ENCODE data around the gene IGF2R.

IGF2R gene

GRCh38 chr6:159948199-159948598 is 20.7 kb upstream of the IGF2R start:
- Histone ChIP-seq H3K4me3 (ENCODE audit: low read length) (no peak overlapping the region), H3K4me1 (ENCODE audit: control insufficient read depth, low read length) (no peaks in the 10 kb centered on the region), H3K79me2 (ENCODE audit: control insufficient read depth, low read length) (no peaks in the 10 kb centered on the region), H3K27me3 (ENCODE audit: control insufficient read depth, low read length) (0 out of 2 replicates have a peak, but pooled peaks cover 2% of the 10 kb centered on the region), H3K27ac (ENCODE audit: low read depth, low read length) (no peak overlapping the region), H3K9me2 (replicated peaks; ENCODE audit: control insufficient read depth, low read length) (no peaks in the 10 kb centered on the region), H4K20me1 (ENCODE audit: control insufficient read depth, insufficient read depth, low read depth, low read length) (no peaks in the 10 kb centered on the region), H3K36me3 (ENCODE audit: control insufficient read depth, low read length) (no peaks in the 10 kb centered on the region), H3K4me2 (ENCODE audit: low read length) (no peak overlapping the region), H3F3A (ENCODE audit: control insufficient read depth, insufficient read depth) (no peaks in the 10 kb centered on the region), H3K9me3 (ENCODE audit: control insufficient read depth, insufficient read depth, low read length) (peaks cover 8% of the 10 kb centered on the region)
- no peak for TF ChIP-seq EZH2phosphoT487 (IDR thresholded peaks at IDR 0.05; ENCODE audit: borderline replicate concordance, low read length)
- no peak for TF ChIP-seq CTCF (IDR thresholded peaks at IDR 0.05; ENCODE audit: low read depth, low read length, poor library complexity, severe bottlenecking)

GRCh38 chr6:159951772-159952171 is 17.1 kb upstream of the IGF2R start:
- no peak for TF ChIP-seq CTCF (IDR thresholded peaks at IDR 0.05; ENCODE audit: low read depth, low read length, poor library complexity, severe bottlenecking)
- TF ChIP-seq EZH2phosphoT487 (IDR thresholded peaks at IDR 0.05; ENCODE audit: borderline replicate concordance, low read length) = no peak
- Histone ChIP-seq H3K4me1 (ENCODE audit: control insufficient read depth, low read length) (no peaks in the 10 kb centered on the region), H4K20me1 (ENCODE audit: control insufficient read depth, insufficient read depth, low read depth, low read length) (no peaks in the 10 kb centered on the region), H3K36me3 (ENCODE audit: control insufficient read depth, low read length) (no peaks in the 10 kb centered on the region), H3K27ac (ENCODE audit: low read depth, low read length) (no peak overlapping the region), H3K4me2 (ENCODE audit: low read length) (no peak overlapping the region), H3K27me3 (ENCODE audit: control insufficient read depth, low read length) (0 out of 2 replicates have a peak, but pooled peaks cover 2% of the 10 kb centered on the region), H3K79me2 (ENCODE audit: control insufficient read depth, low read length) (no peaks in the 10 kb centered on the region), H3K4me3 (ENCODE audit: low read length) (no peak overlapping the region), H3K9me3 (ENCODE audit: control insufficient read depth, insufficient read depth, low read length) (no peaks in the 10 kb centered on the region), H3F3A (ENCODE audit: control insufficient read depth, insufficient read depth) (no peaks in the 10 kb centered on the region), H3K9me2 (replicated peaks; ENCODE audit: control insufficient read depth, low read length) (no peaks in the 10 kb centered on the region)

GRCh38 chr6:159952289-159953005 is 16.4 kb upstream of the IGF2R start:
- H3K4me2 ChIP-seq (ENCODE audit: low read length) = no peak overlapping the region
- H3K36me3 ChIP-seq (ENCODE audit: control insufficient read depth, low read length) = no peaks in the 10 kb centered on the region
- no peaks in the 10 kb centered on the region for H4K20me1 ChIP-seq (ENCODE audit: control insufficient read depth, insufficient read depth, low read depth, low read length)
- no peak overlapping the region for H3K27ac ChIP-seq (ENCODE audit: low read depth, low read length)
- TF ChIP-seq CTCF (IDR thresholded peaks at IDR 0.05; ENCODE audit: low read depth, low read length, poor library complexity, severe bottlenecking) (no peak), EZH2phosphoT487 (IDR thresholded peaks at IDR 0.05; ENCODE audit: borderline replicate concordance, low read length) (no peak)
- H3K79me2 ChIP-seq (ENCODE audit: control insufficient read depth, low read length) = no peaks in the 10 kb centered on the region
- H3K27me3 ChIP-seq (ENCODE audit: control insufficient read depth, low read length) = 0 out of 2 replicates have a peak, but pooled peaks cover 2% of the 10 kb centered on the region
- H3K9me3 ChIP-seq (ENCODE audit: control insufficient read depth, insufficient read depth, low read length) = no peaks in the 10 kb centered on the region
- no peak overlapping the region for H3K4me3 ChIP-seq (ENCODE audit: low read length)
- H3K9me2 ChIP-seq (replicated peaks; ENCODE audit: control insufficient read depth, low read length) = no peaks in the 10 kb centered on the region
- no peaks in the 10 kb centered on the region for H3F3A ChIP-seq (ENCODE audit: control insufficient read depth, insufficient read depth)
- H3K4me1 ChIP-seq (ENCODE audit: control insufficient read depth, low read length) = no peaks in the 10 kb centered on the region
